KBM-7 (cell line): ENCODE results near the gene MAPK4.
"Not testable (repeated sequence)": the region's sequence is repeated elsewhere in the genome, so short reads cannot be mapped to it uniquely, and the experiment has no call there.

ENCODE experiments used
- DNase-seq: peaks from one replicate; pipeline ENCODE4 v3.0.0-alpha.2; 2015
- in situ Hi-C: fragments of 300-500 bp; cut with MboI; formaldehyde crosslinking; loops from 2 replicates; pipeline ENCODE4 v1.14.3; 2020; ENCODE audit warnings: low sequenced_read_pairs, low pct_unique_long_range_greater_than_20kb, mixed read lengths

MAPK4 gene

DNA sequence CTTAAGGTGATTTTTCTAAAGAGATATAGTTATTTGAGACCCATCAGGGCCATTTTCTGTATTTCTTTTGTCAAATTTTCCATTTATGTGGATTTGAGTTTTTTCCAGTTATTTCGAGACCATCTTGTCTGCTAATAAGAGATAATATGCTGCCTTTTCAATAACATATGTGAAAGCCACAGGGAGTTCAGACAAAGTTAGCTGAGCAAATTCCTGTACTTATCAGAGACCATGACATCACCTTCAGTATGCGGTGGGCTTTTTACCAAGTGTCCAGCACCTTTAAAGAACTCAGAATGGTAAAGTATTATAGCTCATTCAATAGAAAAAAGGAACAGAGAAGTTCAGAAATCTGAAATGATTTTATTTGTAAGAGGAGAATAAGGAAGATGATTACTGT lies 11.7 kb downstream of the MAPK4 start:
- no peak for DNase-seq
- in situ Hi-C loops: no loop called here

DNA sequence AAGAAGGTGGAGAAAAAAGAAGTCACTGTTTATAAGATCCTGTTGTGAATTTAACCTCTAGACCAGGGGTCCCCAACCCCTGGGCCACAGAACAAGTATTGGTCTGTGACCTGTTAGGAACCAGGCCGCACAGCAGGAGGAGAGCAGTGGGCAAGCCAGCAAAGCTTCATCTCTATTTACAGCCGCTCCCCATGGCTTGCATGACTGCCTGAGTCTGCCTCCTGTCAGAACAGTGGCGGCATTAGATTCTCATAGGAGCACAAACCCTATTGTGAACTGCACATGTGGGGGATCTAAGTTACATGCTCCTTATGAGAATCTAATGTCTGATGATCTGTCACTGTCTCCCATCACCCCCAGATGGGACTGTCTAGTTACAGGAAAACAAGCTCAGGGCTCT lies 13.3 kb downstream of the MAPK4 start:
- DNase-seq, in situ Hi-C loops: not testable (repeated sequence)

DNA sequence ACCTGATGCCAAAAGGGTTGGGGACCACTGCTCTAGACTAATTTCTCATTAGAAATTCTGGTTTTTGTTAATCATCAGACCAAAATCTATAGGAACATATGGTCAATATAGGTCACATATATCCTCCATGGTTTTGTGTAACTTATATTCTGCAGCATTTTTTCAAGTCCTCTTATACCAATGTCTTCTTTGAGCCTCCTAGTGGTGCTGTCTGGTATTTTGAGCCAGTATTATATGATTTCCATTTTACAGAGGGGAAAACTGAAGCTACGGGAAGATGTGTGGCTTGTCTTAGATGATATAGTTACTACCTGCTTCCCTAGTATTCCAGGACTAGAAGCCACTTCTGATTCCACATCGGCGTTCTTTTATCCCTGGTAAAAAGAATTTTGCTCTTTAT lies 13.8 kb downstream of the MAPK4 start:
- in situ Hi-C loops: no loop called here
- DNase-seq: no peak

DNA sequence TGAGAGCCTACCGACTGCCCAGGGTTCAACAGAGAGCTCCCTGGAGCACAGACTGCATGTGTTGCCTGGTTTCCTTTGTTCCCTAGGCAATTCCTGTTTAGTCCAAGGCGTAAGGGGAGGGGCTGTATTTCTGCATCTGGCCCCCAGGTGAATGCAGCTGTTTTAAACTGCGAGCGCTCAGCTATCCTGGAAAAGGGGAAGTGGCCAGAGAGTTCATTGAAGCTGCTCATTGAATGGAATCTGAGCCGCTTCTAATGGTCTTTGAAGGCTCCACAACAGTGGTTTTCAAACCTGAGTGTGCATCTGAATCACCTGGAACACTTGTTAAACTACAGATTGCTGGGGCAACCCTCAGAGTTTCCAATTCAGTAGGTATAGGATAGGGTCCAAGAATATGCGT lies 18.1 kb downstream of the MAPK4 start:
- in situ Hi-C loops: no loop called here
- DNase-seq: no peak

DNA sequence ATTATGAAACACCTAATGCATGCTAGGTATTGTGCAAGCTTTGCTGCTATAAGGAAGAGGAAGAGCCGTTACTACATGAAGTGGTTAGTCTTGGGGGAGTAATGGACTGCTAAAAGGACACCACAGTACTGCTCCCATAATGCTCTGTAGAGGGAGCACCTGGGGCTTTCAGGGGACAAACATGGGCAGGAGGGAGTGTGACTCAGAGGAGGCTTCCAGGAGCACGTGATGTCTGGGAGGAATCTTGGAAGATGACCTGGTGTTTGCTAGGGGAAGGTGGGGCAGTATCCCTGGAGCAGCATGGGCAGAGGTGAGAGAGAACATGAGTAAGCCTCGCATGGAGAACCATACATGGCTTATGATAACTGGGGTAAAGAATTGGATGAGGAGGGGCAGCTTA lies 18.8 kb downstream of the MAPK4 start:
- in situ Hi-C loops: no loop called here
- no peak for DNase-seq

DNA sequence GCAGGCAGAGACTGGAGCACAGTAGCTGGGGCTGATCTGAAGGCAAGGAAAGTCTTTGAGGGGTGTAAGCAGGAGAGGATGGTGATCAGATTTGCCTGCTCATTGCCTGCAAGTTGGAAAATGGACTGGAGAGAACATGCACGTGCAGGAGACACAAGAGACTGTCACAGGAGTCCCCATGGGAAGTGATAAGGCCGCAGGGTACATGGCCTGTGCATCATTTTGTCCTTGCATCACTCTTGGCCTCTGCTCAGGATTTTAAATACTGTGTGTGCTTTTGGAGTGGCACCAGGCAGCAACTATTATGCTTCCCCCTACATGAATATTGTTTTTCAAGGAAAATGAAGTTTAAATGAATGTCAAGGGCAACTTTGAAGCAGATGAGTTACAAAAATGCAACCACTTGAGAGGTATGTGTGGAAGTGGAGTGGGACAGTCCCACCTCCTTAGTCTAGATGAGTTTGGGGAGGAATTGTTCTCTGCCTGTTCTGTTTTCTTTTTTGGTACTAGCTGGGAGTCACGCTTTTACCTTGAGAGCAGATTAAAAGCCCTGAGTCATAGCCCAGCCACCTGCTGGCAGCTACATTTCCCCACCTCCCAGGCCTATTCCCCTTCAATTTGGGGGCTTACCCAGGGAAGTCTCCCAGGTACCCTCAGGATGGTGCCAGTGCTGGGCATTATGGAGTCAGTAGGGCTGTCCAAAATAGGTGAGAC lies 19.3 kb downstream of the MAPK4 start:
- in situ Hi-C loops: no loop called here
- no peak for DNase-seq

DNA sequence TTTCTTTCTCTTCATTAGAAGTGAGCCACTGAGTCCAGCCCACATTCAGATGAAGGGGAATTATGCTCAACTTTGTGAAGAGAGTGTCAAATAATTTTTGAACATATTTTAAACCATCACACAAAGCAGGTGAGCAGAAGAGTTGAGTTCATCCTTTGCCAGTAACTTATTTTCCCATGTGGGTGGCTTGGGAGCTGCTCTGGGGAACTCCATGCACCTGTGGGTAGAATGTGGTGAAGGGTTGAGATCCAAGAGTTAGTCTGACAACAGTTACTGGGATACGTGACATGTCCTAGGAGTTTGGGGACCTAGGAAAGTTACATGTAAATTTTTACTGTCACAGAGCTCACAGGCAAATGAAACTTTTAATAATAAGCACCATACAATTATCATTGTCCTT lies 21.6 kb downstream of the MAPK4 start:
- in situ Hi-C loops: no loop called here
- no peak for DNase-seq

DNA sequence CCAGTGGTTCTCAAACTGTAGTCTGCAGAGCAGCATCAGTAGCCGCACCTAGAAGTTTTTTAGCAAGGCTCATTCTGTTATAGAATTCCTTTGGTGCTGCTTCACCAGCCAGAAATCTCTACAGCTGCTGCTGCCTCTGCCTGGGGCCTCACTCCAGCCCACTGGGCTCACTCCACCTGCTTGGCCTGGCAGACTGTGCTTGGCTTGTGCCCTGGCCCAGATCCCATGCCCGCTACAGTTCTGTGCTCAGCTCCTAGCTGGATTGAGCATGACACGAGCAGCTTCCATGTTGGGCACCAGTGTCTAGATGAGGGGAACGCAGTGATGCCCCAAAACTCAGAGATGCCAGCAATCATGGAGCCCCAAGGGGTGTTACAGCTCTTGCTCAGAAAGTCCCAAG lies 22.6 kb downstream of the MAPK4 start:
- in situ Hi-C loops: no loop called here

DNA sequence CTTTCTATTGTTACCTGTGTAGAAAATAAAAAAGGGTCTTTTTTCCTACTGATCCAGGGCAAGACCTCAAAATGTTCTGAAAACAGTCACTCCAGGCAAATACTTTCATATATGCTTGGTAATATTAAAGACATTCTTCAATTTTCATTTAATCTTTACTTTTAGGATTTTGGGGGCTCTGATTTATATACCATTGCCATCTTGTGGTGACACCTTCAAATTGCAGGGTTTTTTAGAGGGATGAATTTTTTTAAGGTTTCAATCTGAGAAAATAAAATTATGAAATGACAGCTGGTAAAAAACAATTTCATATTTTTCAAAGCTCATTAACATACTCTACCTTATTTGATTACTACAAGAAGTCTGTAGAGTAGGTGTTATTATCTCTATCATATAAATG lies 26.8 kb downstream of the MAPK4 start:
- in situ Hi-C loops: no loop called here
- DNase-seq: peak; percentile 5

More for the DNA sequence above, 22.6 kb downstream of the MAPK4 start:
- DNase-seq: no peak

DNA sequence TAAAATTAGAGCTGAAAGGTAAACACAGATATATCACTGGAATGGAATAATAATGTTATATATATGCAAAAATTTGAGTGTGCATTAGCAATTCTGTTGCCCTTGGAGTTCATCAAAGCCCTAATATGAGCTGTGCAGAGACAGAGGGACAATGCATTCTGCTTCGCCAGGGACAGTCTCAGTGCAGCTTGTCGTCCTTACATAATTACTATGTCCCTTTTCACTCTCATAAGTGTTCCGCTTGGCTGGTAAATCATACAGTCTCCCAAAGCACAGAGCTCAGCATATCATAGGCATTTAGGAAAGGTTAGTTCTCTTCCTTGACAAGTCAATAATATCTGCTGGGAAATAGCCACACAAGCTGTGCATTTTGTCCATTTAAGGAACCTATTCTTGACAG lies 30.7 kb downstream of the MAPK4 start:
- in situ Hi-C loops: no loop called here
- DNase-seq: no peak

DNA sequence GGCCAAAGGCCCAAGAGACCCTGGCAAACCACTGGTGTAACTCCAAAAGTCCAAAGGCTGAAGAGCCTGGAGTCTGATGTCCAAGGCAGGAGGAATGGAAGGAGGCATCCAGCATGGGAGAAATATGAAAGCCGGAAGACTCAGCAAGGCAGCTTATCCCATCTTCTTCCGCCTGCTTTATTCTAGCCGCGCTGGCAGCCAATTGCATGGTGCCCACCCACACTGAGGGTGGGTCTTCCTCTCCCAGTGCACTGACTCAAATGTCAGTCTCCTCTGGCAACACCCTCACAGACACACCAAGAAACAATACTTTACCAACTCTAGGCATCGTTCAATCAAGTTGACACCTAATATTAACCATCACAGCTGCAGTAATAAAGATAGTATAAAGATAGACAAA lies 34.1 kb downstream of the MAPK4 start:
- in situ Hi-C loops: no loop called here

DNA sequence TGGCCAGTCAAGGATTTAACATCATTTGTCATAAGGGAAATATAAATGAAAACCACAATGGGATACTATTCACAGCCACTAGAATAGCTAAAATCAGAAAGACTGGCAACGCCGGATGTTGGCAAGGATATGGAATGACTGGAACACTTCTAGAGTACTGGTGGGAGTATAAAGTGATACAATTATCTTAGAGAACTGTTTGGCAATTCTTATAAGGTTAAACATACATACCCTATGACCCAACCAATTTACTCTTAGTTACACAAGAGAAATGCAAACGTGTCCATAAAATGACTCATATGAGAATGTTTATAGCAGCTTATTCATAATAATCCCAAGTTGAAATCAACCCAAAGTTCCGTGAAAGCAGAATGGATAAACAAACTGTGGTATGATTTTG lies 35.1 kb downstream of the MAPK4 start:
- in situ Hi-C loops: no loop called here
- DNase-seq: no peak

More for the DNA sequence above, 34.1 kb downstream of the MAPK4 start:
- no peak for DNase-seq

DNA sequence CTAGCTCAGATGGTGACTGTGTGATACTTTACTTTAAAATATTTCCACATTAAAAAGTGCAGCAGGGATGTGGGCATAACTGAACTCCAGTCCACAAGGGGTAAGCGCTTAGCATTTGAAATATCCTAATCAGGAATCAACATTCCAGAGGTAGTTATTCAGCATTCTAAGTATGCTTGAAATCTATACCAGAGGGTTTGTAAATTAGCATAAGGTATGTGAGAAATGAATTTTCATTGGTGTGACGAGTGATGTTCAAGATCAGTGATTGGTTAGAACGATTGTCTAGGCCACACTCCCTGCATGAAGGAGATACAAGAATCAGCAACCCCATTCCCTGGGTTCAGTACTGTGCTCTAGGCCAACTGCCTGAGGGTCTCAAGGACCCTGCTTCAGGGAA lies 42.6 kb downstream of the MAPK4 start:
- in situ Hi-C loops: no loop called here
- DNase-seq: no peak

DNA sequence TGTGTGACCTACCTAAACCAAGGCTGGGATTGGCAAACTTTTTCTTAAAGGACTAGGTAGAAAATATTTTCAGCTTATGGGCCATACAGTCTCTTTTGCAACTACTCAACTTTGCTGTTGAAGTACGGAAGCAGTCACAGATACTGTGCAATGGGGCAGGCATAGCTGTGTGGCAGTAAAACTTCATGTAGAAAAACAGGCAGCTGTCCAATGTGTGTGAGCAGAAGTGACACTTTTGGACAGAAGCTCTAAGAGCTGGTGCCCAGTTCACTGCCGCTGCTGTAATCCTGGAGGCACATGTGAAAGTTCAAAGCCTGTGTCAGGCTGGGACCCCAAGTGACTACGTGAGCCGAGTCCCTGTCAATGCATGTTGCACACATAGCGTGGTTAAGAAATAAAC lies 46.7 kb downstream of the MAPK4 start:
- DNase-seq: no peak
- in situ Hi-C loops: no loop called here

DNA sequence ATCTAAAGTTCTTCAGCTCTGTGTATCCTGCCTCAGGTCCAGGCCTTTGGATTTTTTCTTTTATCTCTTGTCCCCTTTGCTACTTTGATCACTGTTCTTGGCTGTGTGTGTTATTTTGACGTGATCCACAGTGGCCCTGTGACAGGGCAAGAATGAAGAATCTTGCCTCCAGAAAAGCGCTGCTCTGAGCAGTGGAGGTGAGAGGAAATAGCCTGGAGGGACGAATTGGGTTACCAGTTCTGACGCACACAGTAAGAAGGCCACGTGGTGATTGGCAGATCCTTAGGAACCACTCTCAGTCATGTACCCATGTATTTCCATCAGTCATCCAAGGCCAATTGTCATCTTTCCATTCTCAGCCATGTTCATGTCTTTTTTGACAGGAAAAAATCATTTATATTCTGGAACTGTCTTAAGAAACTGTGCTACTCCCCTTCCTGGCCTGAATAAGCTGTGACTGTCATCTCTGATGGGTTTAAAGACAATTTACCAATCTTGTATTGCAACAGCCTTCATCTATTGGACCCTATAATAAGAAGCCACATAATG lies 47.6 kb downstream of the MAPK4 start:
- DNase-seq: no peak
- in situ Hi-C loops: no loop called here

DNA sequence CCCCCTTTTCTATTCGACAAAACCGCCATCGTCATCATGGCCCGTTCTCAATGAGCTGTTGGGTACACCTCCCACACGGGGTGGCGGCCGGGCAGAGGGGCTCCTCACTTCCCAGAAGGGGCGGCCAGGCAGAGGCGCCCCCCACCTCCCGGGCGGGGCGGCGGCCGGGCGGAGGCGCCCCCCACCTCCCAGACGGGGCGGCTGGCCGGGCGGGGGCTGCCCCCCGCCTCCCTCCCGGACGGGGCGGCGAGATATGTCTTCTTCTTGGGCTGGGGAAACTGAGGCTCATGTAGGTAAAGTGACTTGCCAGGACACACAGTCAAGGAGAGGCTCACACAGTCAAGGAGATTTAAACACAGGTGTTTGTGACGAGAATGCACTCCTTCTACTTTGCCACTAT lies 49.3 kb downstream of the MAPK4 start:
- DNase-seq, in situ Hi-C loops: not testable (repeated sequence)

DNA sequence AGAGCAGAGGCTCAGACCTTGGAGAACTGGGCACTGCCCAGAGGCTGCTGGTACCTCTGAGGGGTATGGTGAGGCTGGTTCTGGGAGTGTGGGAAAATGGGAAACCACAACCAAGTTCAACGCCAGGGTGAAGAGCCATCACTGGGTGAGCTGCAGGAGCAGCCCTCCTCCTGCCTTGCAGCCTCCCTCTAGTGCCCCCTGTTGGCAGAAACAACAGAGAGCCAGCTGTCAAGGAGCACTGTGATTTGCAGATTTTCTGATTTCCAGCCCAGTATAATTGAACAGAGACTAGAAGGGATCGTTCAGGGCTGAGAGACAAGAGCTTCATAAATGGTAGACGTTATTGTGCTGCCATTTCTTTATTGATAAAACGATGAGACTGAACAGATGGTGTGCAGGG lies 50.5 kb downstream of the MAPK4 start:
- no peak for DNase-seq
- in situ Hi-C loops: no loop called here

DNA sequence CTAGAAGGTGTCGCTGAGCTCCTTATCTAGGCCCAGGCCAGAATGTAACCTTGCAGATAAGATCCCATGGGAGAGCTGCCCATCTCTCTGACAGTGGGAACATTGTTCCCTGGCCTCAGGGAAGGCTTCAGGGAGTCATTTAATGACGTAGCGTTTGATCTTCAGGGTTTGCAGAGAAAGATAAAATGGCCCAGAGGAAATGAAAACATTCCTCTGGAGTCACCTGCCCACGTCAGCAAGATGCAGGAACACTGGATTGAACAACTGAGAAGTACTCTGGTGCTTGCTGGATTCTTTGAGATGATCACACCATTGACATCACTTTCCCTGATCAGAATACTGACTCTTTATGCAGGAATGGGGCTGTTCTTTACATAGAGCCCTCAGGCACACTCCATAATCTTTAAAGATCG lies 51.6 kb downstream of the MAPK4 start:
- in situ Hi-C loops: no loop called here

DNA sequence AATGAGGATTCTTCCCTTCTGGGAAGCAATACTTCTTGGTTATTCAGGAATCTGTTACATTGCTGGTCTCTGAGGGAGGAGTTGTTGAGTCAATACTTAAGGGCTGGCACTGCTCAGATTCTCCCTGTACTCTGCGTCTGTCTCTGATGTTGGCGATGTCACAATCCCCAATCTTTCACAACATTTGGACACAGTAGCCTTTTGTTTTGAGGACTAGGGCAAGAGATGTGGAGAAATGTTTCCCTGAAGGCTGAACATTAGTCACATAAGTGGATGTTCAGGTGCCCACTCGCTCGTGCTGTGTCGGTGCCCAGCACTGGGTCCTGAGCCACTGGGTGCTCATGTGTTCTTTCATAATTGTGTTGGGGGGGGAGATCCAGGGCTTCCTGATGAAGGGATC lies 55.0 kb downstream of the MAPK4 start:
- in situ Hi-C loops: no loop called here

More for the DNA sequence above, 51.6 kb downstream of the MAPK4 start:
- no peak for DNase-seq

DNA sequence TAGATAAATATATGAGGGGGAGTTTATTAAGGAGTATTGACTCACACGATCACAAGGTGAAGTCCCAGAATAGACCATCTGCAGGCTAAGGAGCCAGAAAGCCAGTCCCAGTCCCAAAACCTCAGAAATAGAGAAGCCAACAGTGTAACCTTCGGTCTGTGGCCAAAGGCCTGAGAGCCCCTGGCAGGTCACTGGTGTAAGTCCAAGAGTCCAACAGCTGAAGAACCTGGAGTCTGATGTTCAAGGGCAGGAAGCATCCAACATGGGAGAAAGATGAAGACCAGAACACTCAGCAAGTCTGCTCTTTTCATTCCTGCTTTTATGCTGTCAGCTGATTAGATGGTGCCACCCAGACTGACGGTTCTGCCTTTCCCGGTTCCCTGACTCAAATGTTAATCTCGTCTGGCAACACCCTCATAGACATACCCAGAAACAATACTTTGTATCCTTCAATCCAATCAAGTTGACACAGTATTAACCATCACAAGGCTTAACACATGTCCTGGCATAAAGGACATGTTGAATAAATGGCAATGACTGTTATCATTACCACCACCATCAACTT lies 56.7 kb downstream of the MAPK4 start:
- in situ Hi-C loops: no loop called here
- no peak for DNase-seq

More for the DNA sequence above, 55.0 kb downstream of the MAPK4 start:
- no peak for DNase-seq

DNA sequence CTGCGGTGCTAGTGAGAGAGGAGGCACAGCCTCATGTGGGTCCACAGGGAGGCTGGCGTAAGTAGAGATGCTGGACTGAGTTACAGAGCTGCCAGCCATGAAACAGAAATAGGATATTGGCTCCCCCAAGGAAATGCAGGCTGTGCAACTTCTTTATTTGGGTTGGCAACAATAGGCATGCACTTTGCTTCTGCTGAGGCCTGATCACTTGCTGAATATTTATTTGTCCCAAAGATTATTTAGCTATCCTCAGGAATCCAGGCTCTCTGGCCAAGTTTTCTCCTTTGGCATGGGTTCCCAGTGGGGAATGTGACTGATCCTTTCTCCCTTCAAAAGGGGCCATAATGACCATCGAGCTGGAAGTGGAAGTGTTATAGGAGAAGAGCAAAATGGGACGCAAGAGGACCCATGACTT lies 60.0 kb downstream of the MAPK4 start:
- no peak for DNase-seq
- in situ Hi-C loops: no loop called here
